Psoas muscle (tissue), 8 donors: Measurements from ENCODE around the gene SLC25A2. TPM values are rescaled to one million over a fixed set of nuclear protein-coding genes. Genes with fewer than 3 reads are reported as not detected.
A peak's percentile ranks its signal among the peaks of the same experiment; 100 is the strongest.
"Not testable (repeated sequence)": the region's sequence is repeated elsewhere in the genome, so short reads cannot be mapped to it uniquely, and the experiment has no call there.

Experiments used
- ATAC-seq, 4 donors: fragments of 200-7000 bp; cut with Tn5 transposase; one replicate each; pipeline ENCODE4 v1.9.1; 2020; ENCODE audit warnings: moderate library complexity in 3 of 4, mild to moderate bottlenecking in 2 of 4
- DNase-seq, 2 donors: peaks; one replicate each; pipeline ENCODE4 v3.0.0-alpha.2; 2020
- H3K27ac ChIP-seq: fragments of 200-600 bp; one replicate; pipeline ENCODE4 v1.8.0; 2022
- H3K27me3 ChIP-seq, 3 donors: fragments of 200-600 bp in 1 of 3; one replicate each; pipeline versions ENCODE4 v1.6.1 to v1.8.0; 2013 to 2022; ENCODE audit warnings: low read length in 2 of 3, mild to moderate bottlenecking in 2 of 3, moderate library complexity in 1 of 3; ENCODE audit not compliant: insufficient read depth in 3 of 3
- H3K36me3 ChIP-seq, 2 donors: fragments of 200-600 bp in 1 of 2; one replicate each; pipeline versions ENCODE4 v1.6.1 to v1.8.0; 2013 to 2022; ENCODE audit warnings: low read depth in 1 of 2, mild to moderate bottlenecking in 1 of 2, moderate library complexity in 1 of 2; ENCODE audit not compliant: insufficient read depth in 1 of 2
- H3K4me1 ChIP-seq: fragments of 200-600 bp; one replicate; pipeline ENCODE4 v1.8.0; 2022
- H3K4me3 ChIP-seq: fragments of 200-600 bp; one replicate; pipeline ENCODE4 v1.8.0; 2022; ENCODE audit warnings: mild to moderate bottlenecking
- H3K9me3 ChIP-seq: fragments of 200-600 bp; one replicate; pipeline ENCODE4 v1.8.0; 2022
- WGBS, 3 donors: extraction: QIAGEN DNeasy Blood & Tissue Kit; methylation state at CpG; one replicate each; pipeline versions ENCODE4 v1.1.6 to v1.1.7; 2013; 5-methylcytosine and 5-hydroxymethylcytosine counted together
- intact Hi-C, 2 donors: fragments of 100-400 bp; cut with DNase I; formaldehyde crosslinking; loops; one replicate each; pipeline versions ENCODE4 v1.11.0 to v1.14.2; 2022
- long read RNA-seq, 2 donors: library from polyadenylated mRNA; unstranded; transcript quantifications; one replicate each; pipeline ENCODE4 v2.0.0, GENCODE V29; 2021
- polyA plus RNA-seq, 3 donors: library from polyadenylated mRNA; stranded (reverse); fragments of 200-250 nt; gene quantifications; one replicate each; pipeline ENCODE4 v1.2.3, GENCODE V29; 2013
- total RNA-seq, 4 donors: library from RNA; stranded (reverse); fragmentation: NEBNext Ultra II Directional in 2 of 4; extraction: Animal tissue kit (Norgen Biotek cat#: 25700) in 2 of 4; gene quantifications; one replicate each; pipeline versions ENCODE4 v1.2.1 to v1.2.4, GENCODE V29; 2021 to 2023
- TF ChIP-seq, protein P1 (sequence below): fragments of 200-600 bp; IDR thresholded peaks from one replicate; pipeline ENCODE4 v1.8.0; 2022; ENCODE audit warnings: antibody characterized with exemption
- donor health status: healthy with polysubstance abuse.
- donor health status: DM: no; HTN: no; CAD: no; lungs with moderate emphysema.
- donor health status: Bipolar disorder and iron deficiency.
- donor health status: healthy.
- donor health status: DM: yes; HTN: yes; CAD: no.
- donor health status: DM: no; HTN: no; CAD: no.
- donor health status: DM: no; HTN: no; CAD: no.
- donor health status: DM: yes; HTN: yes; CAD: no.

The SLC25A2 gene
- under 1 TPM in 2 of 4 donors, not detected in 2; 0.19 to 0.32 TPM for total RNA-seq
- under 1 TPM in 1 of 3 donors, not detected in 2; 0.04 TPM for polyA plus RNA-seq
- long read RNA-seq, donor 1 = 0 reads
- long read RNA-seq, donor 2 = 0 reads

DNA sequence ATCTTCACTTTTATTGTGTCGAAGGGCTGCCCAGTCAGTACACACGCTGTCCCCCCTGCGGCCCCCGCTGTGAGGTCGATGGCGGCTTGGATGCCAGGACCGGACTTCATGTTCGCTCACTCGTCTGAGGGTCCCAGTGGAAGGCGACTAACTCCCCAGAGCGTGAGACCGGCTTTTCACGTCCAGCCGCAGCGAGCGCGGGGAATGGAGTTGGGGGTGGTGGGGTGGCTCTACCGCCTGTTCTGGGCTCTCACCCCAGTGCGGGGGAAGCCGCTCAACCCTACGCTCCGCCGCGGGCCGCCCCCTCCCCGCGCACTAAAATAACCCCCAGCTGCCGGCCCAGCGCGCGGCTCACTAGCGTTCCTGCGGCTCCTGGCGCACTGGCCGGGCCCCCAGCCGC is at the start of gene SLC25A2:
Gene SLC25A2, minus strand, starts transcription at position 294 of the 400 bp plus-strand sequence. Its CDS starts 184 bp downstream, at position 110.
- ATAC-seq (no peak), DNase-seq (no peak)
- intact Hi-C loops = no loop called here
- Histone ChIP-seq H3K4me1 (no peaks in the 10 kb centered on the region), H3K9me3 (peaks cover 54% of the 10 kb centered on the region), H3K27me3 (no peaks in the 10 kb centered on the region), H3K27ac (no peak within 1 kb of the TSS), H3K4me3 (no peak within 1 kb of the TSS), H3K36me3 (no peaks in the 10 kb centered on the region)
- 31 to 37% (median 34%) methylated on average over 32 to 36 of the region's 36 CpGs for WGBS, 3 donors
- TF ChIP-seq, protein P1, sequence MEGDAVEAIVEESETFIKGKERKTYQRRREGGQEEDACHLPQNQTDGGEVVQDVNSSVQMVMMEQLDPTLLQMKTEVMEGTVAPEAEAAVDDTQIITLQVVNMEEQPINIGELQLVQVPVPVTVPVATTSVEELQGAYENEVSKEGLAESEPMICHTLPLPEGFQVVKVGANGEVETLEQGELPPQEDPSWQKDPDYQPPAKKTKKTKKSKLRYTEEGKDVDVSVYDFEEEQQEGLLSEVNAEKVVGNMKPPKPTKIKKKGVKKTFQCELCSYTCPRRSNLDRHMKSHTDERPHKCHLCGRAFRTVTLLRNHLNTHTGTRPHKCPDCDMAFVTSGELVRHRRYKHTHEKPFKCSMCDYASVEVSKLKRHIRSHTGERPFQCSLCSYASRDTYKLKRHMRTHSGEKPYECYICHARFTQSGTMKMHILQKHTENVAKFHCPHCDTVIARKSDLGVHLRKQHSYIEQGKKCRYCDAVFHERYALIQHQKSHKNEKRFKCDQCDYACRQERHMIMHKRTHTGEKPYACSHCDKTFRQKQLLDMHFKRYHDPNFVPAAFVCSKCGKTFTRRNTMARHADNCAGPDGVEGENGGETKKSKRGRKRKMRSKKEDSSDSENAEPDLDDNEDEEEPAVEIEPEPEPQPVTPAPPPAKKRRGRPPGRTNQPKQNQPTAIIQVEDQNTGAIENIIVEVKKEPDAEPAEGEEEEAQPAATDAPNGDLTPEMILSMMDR = no peak

DNA sequence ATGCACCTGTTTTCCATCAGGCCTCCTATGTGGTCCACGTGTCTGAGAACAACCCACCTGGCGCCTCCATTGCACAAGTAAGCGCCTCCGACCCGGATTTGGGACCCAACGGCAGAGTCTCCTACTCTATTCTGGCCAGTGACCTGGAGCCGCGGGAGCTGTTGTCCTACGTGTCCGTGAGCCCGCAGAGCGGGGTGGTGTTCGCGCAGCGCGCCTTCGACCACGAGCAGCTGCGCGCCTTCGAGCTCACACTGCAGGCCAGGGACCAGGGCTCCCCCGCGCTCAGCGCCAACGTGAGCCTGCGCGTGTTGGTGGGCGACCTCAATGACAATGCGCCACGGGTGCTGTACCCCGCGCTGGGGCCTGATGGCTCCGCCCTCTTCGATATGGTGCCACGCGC is 47.7 kb upstream of the SLC25A2 start:
- WGBS, 3 donors = 35 to 40% (median 35%) methylated on average over 30 to 34 of the region's 36 CpGs
- H3K27me3 ChIP-seq = peaks cover 0 to 43% (median 8%) of the 10 kb centered on the region in 3 donors
- TF ChIP-seq, protein P1 = no peak
- no peak overlapping the region for H3K27ac ChIP-seq
- H3K4me1 ChIP-seq = no peaks in the 10 kb centered on the region
- no peak for DNase-seq
- no peak overlapping the region for H3K4me3 ChIP-seq
- no peak for ATAC-seq
- intact Hi-C loops = no loop called here
- H3K36me3 ChIP-seq = no peaks in the 10 kb centered on the region
- peaks cover 7% of the 10 kb centered on the region for H3K9me3 ChIP-seq

DNA sequence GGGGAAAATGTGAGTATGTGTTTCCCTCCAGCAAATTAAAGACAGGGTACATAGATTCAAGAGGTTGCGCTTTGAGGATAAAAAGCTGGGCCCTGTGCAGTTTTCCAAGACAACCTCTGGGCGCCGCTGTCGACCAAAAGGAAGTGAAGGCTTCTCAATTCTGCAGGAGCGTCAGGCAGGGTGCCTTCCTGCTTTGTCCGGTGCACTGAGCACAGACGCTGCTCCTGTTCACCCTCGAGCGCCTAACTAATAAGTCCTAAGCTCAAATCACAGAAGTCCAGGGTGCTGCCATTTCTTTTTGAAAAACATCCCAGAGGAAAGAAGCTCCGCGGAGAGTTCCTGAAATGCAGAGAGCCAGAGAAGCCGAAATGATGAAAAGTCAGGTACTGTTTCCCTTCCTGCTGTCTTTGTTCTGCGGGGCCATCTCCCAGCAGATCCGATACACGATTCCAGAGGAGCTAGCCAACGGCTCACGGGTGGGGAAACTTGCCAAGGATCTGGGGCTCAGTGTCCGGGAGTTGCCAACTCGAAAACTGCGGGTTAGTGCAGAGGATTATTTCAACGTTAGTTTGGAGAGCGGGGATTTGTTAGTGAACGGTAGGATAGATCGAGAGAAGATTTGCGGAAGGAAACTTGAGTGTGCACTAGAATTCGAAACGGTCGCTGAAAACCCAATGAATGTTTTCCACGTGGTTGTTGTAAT is 46.2 kb upstream of the SLC25A2 start, which contains the start of gene PCDHGB1:
Gene PCDHGB1, plus strand, starts transcription at position 183 of the 703 bp plus-strand sequence. Its CDS starts 162 bp downstream, at position 345.
- ATAC-seq = peak; percentile 62 to 90 (median 82)
- 23 to 27% (median 23%) methylated on average over 29 of the region's 29 CpGs for WGBS, 3 donors
- TF ChIP-seq, protein P1 = peak; percentile 47
- peaks cover 0 to 41% (median 13%) of the 10 kb centered on the region in 3 donors for H3K27me3 ChIP-seq
- H3K4me3 ChIP-seq = peak within 1 kb of the TSS; percentile 44
- H3K4me1 ChIP-seq = no peaks in the 10 kb centered on the region
- peak in 1 of 2 donors; percentile 41 for DNase-seq
- H3K27ac ChIP-seq = no peak within 1 kb of the TSS
- H3K9me3 ChIP-seq = peaks cover 3% of the 10 kb centered on the region
- intact Hi-C loops = no loop called here
- H3K36me3 ChIP-seq = no peaks in the 10 kb centered on the region

DNA sequence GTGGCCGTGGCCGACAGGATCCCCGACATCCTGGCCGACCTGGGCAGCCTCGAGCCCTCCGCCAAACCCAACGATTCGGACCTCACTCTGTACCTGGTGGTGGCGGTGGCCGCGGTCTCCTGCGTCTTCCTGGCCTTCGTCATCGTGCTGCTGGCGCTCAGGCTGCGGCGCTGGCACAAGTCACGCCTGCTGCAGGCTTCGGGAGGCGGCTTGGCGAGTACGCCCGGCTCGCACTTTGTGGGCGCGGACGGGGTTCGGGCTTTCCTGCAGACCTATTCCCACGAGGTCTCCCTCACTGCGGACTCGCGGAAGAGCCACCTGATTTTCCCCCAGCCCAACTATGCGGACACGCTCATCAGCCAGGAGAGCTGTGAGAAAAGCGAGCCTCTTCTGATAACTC is 42.2 kb upstream of the SLC25A2 start:
- ATAC-seq, H3K27ac ChIP-seq, intact Hi-C loops, H3K4me1 ChIP-seq, H3K4me3 ChIP-seq, H3K9me3 ChIP-seq, H3K36me3 ChIP-seq: not testable (repeated sequence)
- peak in 1 of 2 donors; percentile 36 for DNase-seq
- H3K27me3 ChIP-seq = peaks cover 0 to 26% (median 9%) of the 10 kb centered on the region in 3 donors
- WGBS, 3 donors = 35 to 53% (median 49%) methylated on average over 21 to 27 of the region's 35 CpGs

DNA sequence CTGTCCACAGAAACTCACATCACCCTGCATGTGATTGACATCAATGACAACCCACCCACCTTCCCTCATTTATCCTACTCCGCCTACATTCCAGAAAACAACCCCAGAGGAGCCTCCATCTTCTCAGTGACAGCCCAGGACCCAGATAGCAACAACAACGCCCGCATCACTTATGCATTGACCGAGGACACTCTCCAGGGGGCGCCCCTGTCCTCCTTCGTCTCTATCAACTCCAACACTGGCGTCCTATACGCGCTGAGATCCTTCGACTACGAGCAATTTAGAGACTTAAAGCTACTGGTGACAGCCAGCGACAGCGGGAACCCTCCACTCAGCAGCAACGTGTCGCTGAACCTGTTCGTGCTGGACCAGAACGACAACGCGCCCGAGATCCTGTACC is 41.5 kb upstream of the SLC25A2 start:
- DNase-seq (no peak), ATAC-seq (no peak)
- H3K4me3 ChIP-seq = no peak overlapping the region
- intact Hi-C loops = no loop called here
- TF ChIP-seq, protein P1 = no peak
- H3K27me3 ChIP-seq = peaks cover 0 to 23% (median 9%) of the 10 kb centered on the region in 3 donors
- H3K9me3 ChIP-seq = peaks cover 8% of the 10 kb centered on the region
- no peaks in the 10 kb centered on the region for H3K36me3 ChIP-seq
- H3K27ac ChIP-seq = no peak overlapping the region
- WGBS, 3 donors = 36 to 43% (median 36%) methylated on average over 20 of the region's 20 CpGs
- H3K4me1 ChIP-seq = no peaks in the 10 kb centered on the region
